Islet precursor cell (in vitro differentiated cells): ENCODE results near the gene DHFR.
"Not testable (repeated sequence)": the region's sequence is repeated elsewhere in the genome, so short reads cannot be mapped to it uniquely, and the experiment has no call there.

Experiments used
- DNase-seq: peaks from one replicate; pipeline ENCODE4 v3.0.0-alpha.2; 2018

Gene DHFR

GRCh38 chr5:80654391-80655230, at the start of gene DHFR, which contains the start of gene MSH3:
Gene DHFR (minus strand): TSS chr5:80654983. CDS start chr5:80654489, 494 bp downstream.
Gene MSH3 (plus strand): TSS chr5:80654652. CDS start chr5:80654728, 76 bp downstream.
- peak; percentile 98 for DNase-seq

- no peak for DNase-seq
Measured at GRCh38 chr5:80704221-80704620, 49.4 kb upstream of the DHFR start.

- no peak for DNase-seq
Measured at GRCh38 chr5:80703747-80704146, 49.0 kb upstream of the DHFR start.

- no peak for DNase-seq
Measured at GRCh38 chr5:80703291-80703690, 48.5 kb upstream of the DHFR start.

- DNase-seq, result no peak
Measured at GRCh38 chr5:80701597-80701996, 46.8 kb upstream of the DHFR start.

- no peak for DNase-seq
Measured at GRCh38 chr5:80698369-80698768, 43.6 kb upstream of the DHFR start.

GRCh38 chr5:80697100-80697499, 42.3 kb upstream of the DHFR start:
- DNase-seq, result no peak

- DNase-seq, result no peak
Measured at GRCh38 chr5:80696450-80696849, 41.7 kb upstream of the DHFR start.

- DNase-seq, result no peak
Measured at GRCh38 chr5:80695666-80696065, 40.9 kb upstream of the DHFR start.

- DNase-seq, result no peak
Measured at GRCh38 chr5:80689627-80690026, 34.8 kb upstream of the DHFR start.

GRCh38 chr5:80688648-80689420, 34.1 kb upstream of the DHFR start:
- no peak for DNase-seq

GRCh38 chr5:80686757-80687156, 32.0 kb upstream of the DHFR start:
- no peak for DNase-seq

- no peak for DNase-seq
Measured at GRCh38 chr5:80676706-80677105, 21.9 kb upstream of the DHFR start.

- DNase-seq, result peak; percentile 73
Measured at GRCh38 chr5:80672140-80672736, 17.5 kb upstream of the DHFR start.

GRCh38 chr5:80668016-80668969, 13.5 kb upstream of the DHFR start:
- DNase-seq, result no peak

- DNase-seq, result no peak
Measured at GRCh38 chr5:80667384-80667783, 12.6 kb upstream of the DHFR start.

GRCh38 chr5:80665057-80665456, 10.3 kb upstream of the DHFR start:
- no peak for DNase-seq

GRCh38 chr5:80662108-80662507, 7.3 kb upstream of the DHFR start:
- DNase-seq, result no peak

- not testable (repeated sequence) for DNase-seq
Measured at GRCh38 chr5:80660661-80661060, 5.9 kb upstream of the DHFR start.

GRCh38 chr5:80659106-80659505, 4.3 kb upstream of the DHFR start:
- no peak for DNase-seq

- DNase-seq, result no peak
Measured at GRCh38 chr5:80656425-80656824, 1.6 kb upstream of the DHFR start.

GRCh38 chr5:80655231-80655774, 520 bp upstream of the DHFR start:
- DNase-seq, result no peak
